Measurements from ENCODE around the gene ST6GALNAC3. TPM values are rescaled to one million over a fixed set of nuclear protein-coding genes. Genes with fewer than 3 reads are reported as not detected.

ST6GALNAC3 gene
- total RNA-seq, 2 experiments from 2014 or later, result 0.50 to 1.2 TPM

DNA sequence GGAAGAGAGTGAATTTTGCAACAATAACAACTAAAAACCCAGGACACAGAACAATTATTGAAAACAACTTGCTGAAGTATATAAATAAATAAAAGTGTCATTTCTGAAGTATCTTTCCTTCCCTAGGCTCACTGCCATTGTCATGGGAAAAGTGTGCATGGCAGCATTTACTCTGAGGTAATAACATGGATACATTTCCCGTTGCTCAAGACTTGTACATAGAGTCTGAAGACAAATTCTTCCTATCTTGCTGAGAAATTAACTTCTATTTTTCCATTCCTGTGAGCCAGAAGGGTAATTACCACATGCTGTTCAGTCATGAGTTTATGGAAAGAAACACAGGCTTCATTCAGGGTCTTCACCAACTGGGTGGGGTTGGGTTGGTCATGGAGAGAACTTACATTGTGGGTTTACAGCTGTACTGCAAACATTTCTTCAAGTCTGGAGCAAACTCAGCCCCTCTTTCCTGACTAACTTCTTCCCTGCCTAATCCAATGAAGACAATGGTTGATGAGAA is 32.2 kb downstream of the ST6GALNAC3 start:
- no peak for DNase-seq (ENCODE audit: low spot score)
- H3K27ac ChIP-seq (ENCODE audit: low read depth, low read length, poor library complexity, severe bottlenecking), result no peak overlapping the region
- H3K79me2 ChIP-seq (ENCODE audit: insufficient read depth, low read depth, low read length), result no peaks in the 10 kb centered on the region
- H3K4me3 ChIP-seq (ENCODE audit: low read depth, low read length, poor library complexity, severe bottlenecking), result no peak overlapping the region
- H3K4me1 ChIP-seq (ENCODE audit: insufficient read depth, low read length, poor library complexity, severe bottlenecking), result no peaks in the 10 kb centered on the region
- ChIA-PET CTCF (ENCODE audit: unreplicated experiment) (no interaction called here), POLR2A (interaction anchor here (0.7 kb wide), 1 partner anchor 8 kb away, joined by 5 read pairs; no protein-coding TSS in a partner anchor)
- TF ChIP-seq, protein P1, sequence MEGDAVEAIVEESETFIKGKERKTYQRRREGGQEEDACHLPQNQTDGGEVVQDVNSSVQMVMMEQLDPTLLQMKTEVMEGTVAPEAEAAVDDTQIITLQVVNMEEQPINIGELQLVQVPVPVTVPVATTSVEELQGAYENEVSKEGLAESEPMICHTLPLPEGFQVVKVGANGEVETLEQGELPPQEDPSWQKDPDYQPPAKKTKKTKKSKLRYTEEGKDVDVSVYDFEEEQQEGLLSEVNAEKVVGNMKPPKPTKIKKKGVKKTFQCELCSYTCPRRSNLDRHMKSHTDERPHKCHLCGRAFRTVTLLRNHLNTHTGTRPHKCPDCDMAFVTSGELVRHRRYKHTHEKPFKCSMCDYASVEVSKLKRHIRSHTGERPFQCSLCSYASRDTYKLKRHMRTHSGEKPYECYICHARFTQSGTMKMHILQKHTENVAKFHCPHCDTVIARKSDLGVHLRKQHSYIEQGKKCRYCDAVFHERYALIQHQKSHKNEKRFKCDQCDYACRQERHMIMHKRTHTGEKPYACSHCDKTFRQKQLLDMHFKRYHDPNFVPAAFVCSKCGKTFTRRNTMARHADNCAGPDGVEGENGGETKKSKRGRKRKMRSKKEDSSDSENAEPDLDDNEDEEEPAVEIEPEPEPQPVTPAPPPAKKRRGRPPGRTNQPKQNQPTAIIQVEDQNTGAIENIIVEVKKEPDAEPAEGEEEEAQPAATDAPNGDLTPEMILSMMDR (conservative IDR thresholded peaks at IDR 0.05; ENCODE audit: low read length), result no peak
- TF ChIP-seq EZH2phosphoT487 (IDR thresholded peaks at IDR 0.05; ENCODE audit: borderline replicate concordance, low read depth, low read length), result no peak
- H3K9me3 ChIP-seq (ENCODE audit: low read length), result no peaks in the 10 kb centered on the region
- intact Hi-C loops (cut with micrococcal nuclease; ENCODE audit: unreplicated experiment), result no loop called here
- H4K20me1 ChIP-seq (ENCODE audit: insufficient read depth, low read length), result no peaks in the 10 kb centered on the region
- H3K36me3 ChIP-seq (ENCODE audit: insufficient read depth, low read length), result no peaks in the 10 kb centered on the region
- H3K4me2 ChIP-seq (ENCODE audit: low read length), result no peak overlapping the region
- BruUV-seq (replicated peaks), result no TSS peak
- no peaks in the 10 kb centered on the region; the same call in 1 of the 2 replicates for H3K9me2 ChIP-seq (ENCODE audit: insufficient read depth, low read length)
- no peak overlapping the region for H2AFZ ChIP-seq (ENCODE audit: low read length)

GRCh38 chr1:76109404-76109803 is 34.9 kb downstream of the ST6GALNAC3 start:
- no peak overlapping the region for H3K4me3 ChIP-seq (ENCODE audit: low read depth, low read length, poor library complexity, severe bottlenecking)
- H4K20me1 ChIP-seq (ENCODE audit: insufficient read depth, low read length), result no peaks in the 10 kb centered on the region
- ChIA-PET CTCF (ENCODE audit: unreplicated experiment) (interaction anchor here (0.5 kb wide), 1 partner anchor 235 kb away, joined by 4 read pairs; no protein-coding TSS in a partner anchor), POLR2A (no interaction called here)
- H3K4me1 ChIP-seq (ENCODE audit: insufficient read depth, low read length, poor library complexity, severe bottlenecking), result no peaks in the 10 kb centered on the region
- BruUV-seq (replicated peaks), result no TSS peak
- no peaks in the 10 kb centered on the region; the same call in 1 of the 2 replicates for H3K9me2 ChIP-seq (ENCODE audit: insufficient read depth, low read length)
- no peaks in the 10 kb centered on the region for H3K36me3 ChIP-seq (ENCODE audit: insufficient read depth, low read length)
- intact Hi-C loops (cut with micrococcal nuclease; ENCODE audit: unreplicated experiment), result no loop called here
- H3K79me2 ChIP-seq (ENCODE audit: insufficient read depth, low read depth, low read length), result no peaks in the 10 kb centered on the region
- H3K4me2 ChIP-seq (ENCODE audit: low read length), result no peak overlapping the region
- H3K9me3 ChIP-seq (ENCODE audit: low read length), result no peaks in the 10 kb centered on the region
- H2AFZ ChIP-seq (ENCODE audit: low read length), result no peak overlapping the region
- DNase-seq (ENCODE audit: low spot score), result no peak
- H3K27ac ChIP-seq (ENCODE audit: low read depth, low read length, poor library complexity, severe bottlenecking), result no peak overlapping the region
- no peak for TF ChIP-seq EZH2phosphoT487 (IDR thresholded peaks at IDR 0.05; ENCODE audit: borderline replicate concordance, low read depth, low read length)
- TF ChIP-seq, protein P1 (conservative IDR thresholded peaks at IDR 0.05; ENCODE audit: low read length), result no peak

DNA sequence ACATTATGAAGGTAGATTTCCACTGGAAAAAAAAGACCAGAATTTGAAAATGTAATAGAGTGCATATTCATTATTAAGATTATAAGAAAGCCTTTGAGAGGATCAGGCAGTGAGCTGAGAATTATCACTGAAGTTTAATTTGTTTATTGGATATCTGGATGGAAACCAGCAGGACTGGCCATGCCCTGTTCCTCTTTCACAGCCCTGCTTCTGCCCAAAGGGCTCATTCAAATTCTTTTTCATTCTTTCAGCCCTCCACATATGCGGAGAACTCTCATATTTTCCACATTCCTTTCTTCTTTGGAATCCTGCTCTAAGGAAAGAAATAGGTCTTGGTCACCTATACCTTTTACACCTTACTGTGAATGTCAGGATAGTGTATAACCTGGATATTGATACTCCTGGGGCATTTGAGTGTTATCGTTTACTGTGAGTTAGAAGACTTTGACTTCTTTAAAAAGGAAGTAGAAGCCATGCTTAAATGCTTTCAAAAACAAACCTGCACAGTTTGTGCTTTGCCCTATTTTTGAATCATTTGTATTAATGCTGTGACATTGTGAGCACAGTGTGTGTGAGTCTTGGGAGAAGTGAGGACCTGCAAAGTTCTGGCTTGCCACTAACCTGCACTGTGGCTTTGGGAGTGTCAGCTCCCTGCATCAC is 35.5 kb downstream of the ST6GALNAC3 start:
- BruUV-seq (replicated peaks), result no TSS peak
- ChIA-PET CTCF (ENCODE audit: unreplicated experiment) (interaction anchor here (0.5 kb wide), 1 partner anchor 234 kb away, joined by 4 read pairs; no protein-coding TSS in a partner anchor), POLR2A (interaction anchor here (0.6 kb wide), 2 partner anchors 324 to 409 kb away, joined by 3 to 4 read pairs; no protein-coding TSS in a partner anchor)
- no peak for DNase-seq (ENCODE audit: low spot score)
- H3K36me3 ChIP-seq (ENCODE audit: insufficient read depth, low read length), result no peaks in the 10 kb centered on the region
- no peak overlapping the region for H3K4me2 ChIP-seq (ENCODE audit: low read length)
- no peaks in the 10 kb centered on the region for H3K4me1 ChIP-seq (ENCODE audit: insufficient read depth, low read length, poor library complexity, severe bottlenecking)
- H4K20me1 ChIP-seq (ENCODE audit: insufficient read depth, low read length), result no peaks in the 10 kb centered on the region
- no peak overlapping the region for H2AFZ ChIP-seq (ENCODE audit: low read length)
- H3K9me2 ChIP-seq (ENCODE audit: insufficient read depth, low read length), result no peaks in the 10 kb centered on the region; the same call in 1 of the 2 replicates
- H3K4me3 ChIP-seq (ENCODE audit: low read depth, low read length, poor library complexity, severe bottlenecking), result no peak overlapping the region
- no peak for TF ChIP-seq EZH2phosphoT487 (IDR thresholded peaks at IDR 0.05; ENCODE audit: borderline replicate concordance, low read depth, low read length)
- TF ChIP-seq, protein P1 (conservative IDR thresholded peaks at IDR 0.05; ENCODE audit: low read length), result no peak
- intact Hi-C loops (cut with micrococcal nuclease; ENCODE audit: unreplicated experiment), result no loop called here
- no peaks in the 10 kb centered on the region for H3K9me3 ChIP-seq (ENCODE audit: low read length)
- no peak overlapping the region for H3K27ac ChIP-seq (ENCODE audit: low read depth, low read length, poor library complexity, severe bottlenecking)
- H3K79me2 ChIP-seq (ENCODE audit: insufficient read depth, low read depth, low read length), result no peaks in the 10 kb centered on the region

Measured in OCI-LY7 (cell line).